Neural cell (in vitro differentiated cells): Measurements from ENCODE around the gene TENT5A. TPM values are rescaled to one million over a fixed set of nuclear protein-coding genes. Genes with fewer than 3 reads are reported as not detected.

Experiments
- H2AFZ ChIP-seq: fragments of 200-600, 300-800 bp; sonication (generic), shearing (Covaris generic); 2 replicates; pipeline ENCODE4 v1.6.0; 2014; ENCODE audit warnings: low read depth, mild to moderate bottlenecking, antibody characterized with exemption, low read length, moderate library complexity
- H3F3A ChIP-seq: fragments of 200-600 bp; shearing (Covaris generic); 2 replicates; pipeline ENCODE4 v1.6.1; 2016; ENCODE audit warnings: mild to moderate bottlenecking, moderate library complexity, mixed read lengths, antibody characterized with exemption, low read length; ENCODE audit not compliant: insufficient read depth, poor library complexity, severe bottlenecking
- H3K27ac ChIP-seq: fragments of 200-600, 300-800 bp; sonication (generic), shearing (Covaris generic); 2 replicates; pipeline ENCODE4 v1.5.1; 2014; ENCODE audit warnings: mild to moderate bottlenecking, low read length, moderate library complexity
- H3K27me3 ChIP-seq: fragments of 300-800, 200-600 bp; sonication (generic), shearing (Covaris generic); 2 replicates; pipeline ENCODE4 v1.6.0; 2014; ENCODE audit warnings: mild to moderate bottlenecking, low read depth, low read length, moderate library complexity; ENCODE audit not compliant: insufficient read depth
- H3K36me3 ChIP-seq: fragments of 300-800, 200-600 bp; sonication (generic), shearing (Covaris generic); 2 replicates; pipeline ENCODE4 v1.5.1; 2014; ENCODE audit warnings: mild to moderate bottlenecking, antibody characterized with exemption, low read length, moderate library complexity; ENCODE audit not compliant: insufficient read depth
- H3K4me2 ChIP-seq: fragments of 300-800, 200-600 bp; sonication (generic), shearing (Covaris generic); 2 replicates; pipeline ENCODE4 v1.6.0; 2014; ENCODE audit warnings: mild to moderate bottlenecking, low read length
- H3K4me3 ChIP-seq: fragments of 300-800, 200-600 bp; sonication (generic), shearing (Covaris generic); 2 replicates; pipeline ENCODE4 v1.5.1; 2014; ENCODE audit warnings: mild to moderate bottlenecking, low read length, moderate library complexity
- H3K79me2 ChIP-seq: fragments of 200-600 bp; shearing (Covaris generic); replicated peaks from 2 replicates; pipeline ENCODE4 v1.6.0; 2014; ENCODE audit warnings: mild to moderate bottlenecking, low read length, moderate library complexity; ENCODE audit not compliant: insufficient read depth
- H3K9ac ChIP-seq: fragments of 300-800, 200-600 bp; sonication (generic), shearing (Covaris generic); 2 replicates; pipeline ENCODE4 v1.6.1; 2016; ENCODE audit warnings: mild to moderate bottlenecking, low read length, mixed read lengths
- H3K9me2 ChIP-seq: fragments of 200-600 bp; shearing (Covaris generic); 2 replicates; pipeline ENCODE4 v1.6.1; 2016; ENCODE audit warnings: mild to moderate bottlenecking, low read length, mixed read lengths; ENCODE audit not compliant: insufficient read depth
- H3K9me3 ChIP-seq: fragments of 200-600, 300-800 bp; sonication (generic), shearing (Covaris generic); 2 replicates; pipeline ENCODE4 v1.6.1; 2016; ENCODE audit warnings: mild to moderate bottlenecking, mixed run types, low read length, moderate library complexity, mixed read lengths
- H4K20me1 ChIP-seq: fragments of 200-600 bp; shearing (Covaris generic); 2 replicates; pipeline ENCODE4 v1.6.1; 2016; ENCODE audit warnings: mild to moderate bottlenecking, mixed run types; ENCODE audit not compliant: insufficient read depth
- EP300 ChIP-seq: fragments of 450-650 bp; conservative IDR thresholded peaks from 2 replicates; pipeline ENCODE4 v1.6.1; 2014; ENCODE audit warnings: antibody characterized with exemption, mild to moderate bottlenecking, moderate library complexity; ENCODE audit not compliant: poor library complexity, severe bottlenecking
- EZH2 ChIP-seq: fragments of 200-600, 300-800 bp; shearing (Covaris generic), sonication (generic); IDR thresholded peaks from 2 replicates; pipeline ENCODE4 v1.6.1; 2014; ENCODE audit warnings: antibody characterized with exemption, low read length, borderline replicate concordance, mild to moderate bottlenecking; ENCODE audit not compliant: insufficient read depth, poor library complexity, severe bottlenecking
- MXI1 ChIP-seq: fragments of 450-650 bp; conservative IDR thresholded peaks from 2 replicates; pipeline ENCODE4 v1.6.1; 2014; ENCODE audit warnings: antibody characterized with exemption, mild to moderate bottlenecking; ENCODE audit not compliant: poor library complexity, severe bottlenecking
- POLR2AphosphoS5 ChIP-seq: IDR thresholded peaks from 2 replicates; pipeline ENCODE4 v1.6.1; 2012
- RAD21 ChIP-seq: fragments of 450-650 bp; conservative IDR thresholded peaks from 2 replicates; pipeline ENCODE4 v1.6.1; 2014; ENCODE audit warnings: antibody characterized with exemption, mild to moderate bottlenecking, moderate library complexity
- SMC3 ChIP-seq: fragments of 450-650 bp; conservative IDR thresholded peaks from 2 replicates; pipeline ENCODE4 v1.6.1; 2014; ENCODE audit warnings: antibody characterized with exemption, mild to moderate bottlenecking, moderate library complexity; ENCODE audit not compliant: poor library complexity
- TAF1 ChIP-seq: IDR thresholded peaks from 2 replicates; pipeline ENCODE4 v1.6.1; 2012; ENCODE audit warnings: low read depth
- polyA plus RNA-seq: library from polyadenylated mRNA; depleted of rRNA; stranded (reverse); fragments of >200 nt; gene quantifications from 2 replicates; pipeline ENCODE4 v1.2.3, GENCODE V29; 2014
- TF ChIP-seq, protein P1 (sequence below): fragments of 450-650 bp; IDR thresholded peaks from 2 replicates; pipeline ENCODE4 v1.5.1; 2014; ENCODE audit warnings: antibody characterized with exemption, mild to moderate bottlenecking, moderate library complexity; ENCODE audit not compliant: poor library complexity, severe bottlenecking
- TF ChIP-seq, protein P2 (sequence below): IDR thresholded peaks from 2 replicates; pipeline ENCODE4 v1.6.1; 2012; ENCODE audit warnings: borderline replicate concordance

The TENT5A gene
- polyA plus RNA-seq, 1 donor from 2014 or later = 0.47 TPM

DNA sequence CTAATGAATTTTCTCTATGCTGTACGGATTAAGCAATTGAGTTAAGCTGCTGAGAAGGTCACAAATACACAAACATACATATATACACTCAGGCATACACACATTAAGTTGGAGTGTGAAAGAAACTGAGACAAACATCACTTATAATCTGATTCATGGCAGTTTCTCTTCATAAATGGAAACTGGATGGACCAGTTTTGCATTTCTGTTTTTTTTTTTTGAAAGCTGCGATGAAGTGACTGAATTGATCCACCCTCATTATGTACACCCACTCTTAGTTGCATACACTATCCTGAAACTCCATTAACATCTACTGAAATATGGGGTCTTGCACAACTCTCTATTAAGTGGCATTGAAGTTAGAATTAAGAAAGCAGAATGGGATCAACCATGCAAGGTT lies 32.9 kb upstream of the TENT5A start:
- Histone ChIP-seq H3F3A (no peaks in the 10 kb centered on the region), H3K27ac (no peak overlapping the region), H3K9me2 (no peaks in the 10 kb centered on the region), H3K4me3 (no peak overlapping the region), H4K20me1 (no peaks in the 10 kb centered on the region), H3K9ac (no peak overlapping the region), H3K9me3 (no peaks in the 10 kb centered on the region), H3K4me2 (no peak overlapping the region), H3K79me2 (no peaks in the 10 kb centered on the region), H2AFZ (no peak overlapping the region), H3K27me3 (no peaks in the 10 kb centered on the region), H3K36me3 (no peaks in the 10 kb centered on the region)
- TF ChIP-seq, protein P1, sequence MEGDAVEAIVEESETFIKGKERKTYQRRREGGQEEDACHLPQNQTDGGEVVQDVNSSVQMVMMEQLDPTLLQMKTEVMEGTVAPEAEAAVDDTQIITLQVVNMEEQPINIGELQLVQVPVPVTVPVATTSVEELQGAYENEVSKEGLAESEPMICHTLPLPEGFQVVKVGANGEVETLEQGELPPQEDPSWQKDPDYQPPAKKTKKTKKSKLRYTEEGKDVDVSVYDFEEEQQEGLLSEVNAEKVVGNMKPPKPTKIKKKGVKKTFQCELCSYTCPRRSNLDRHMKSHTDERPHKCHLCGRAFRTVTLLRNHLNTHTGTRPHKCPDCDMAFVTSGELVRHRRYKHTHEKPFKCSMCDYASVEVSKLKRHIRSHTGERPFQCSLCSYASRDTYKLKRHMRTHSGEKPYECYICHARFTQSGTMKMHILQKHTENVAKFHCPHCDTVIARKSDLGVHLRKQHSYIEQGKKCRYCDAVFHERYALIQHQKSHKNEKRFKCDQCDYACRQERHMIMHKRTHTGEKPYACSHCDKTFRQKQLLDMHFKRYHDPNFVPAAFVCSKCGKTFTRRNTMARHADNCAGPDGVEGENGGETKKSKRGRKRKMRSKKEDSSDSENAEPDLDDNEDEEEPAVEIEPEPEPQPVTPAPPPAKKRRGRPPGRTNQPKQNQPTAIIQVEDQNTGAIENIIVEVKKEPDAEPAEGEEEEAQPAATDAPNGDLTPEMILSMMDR = no peak
- TF ChIP-seq MXI1 (no peak), EP300 (no peak), RAD21 (no peak), SMC3 (no peak)

DNA sequence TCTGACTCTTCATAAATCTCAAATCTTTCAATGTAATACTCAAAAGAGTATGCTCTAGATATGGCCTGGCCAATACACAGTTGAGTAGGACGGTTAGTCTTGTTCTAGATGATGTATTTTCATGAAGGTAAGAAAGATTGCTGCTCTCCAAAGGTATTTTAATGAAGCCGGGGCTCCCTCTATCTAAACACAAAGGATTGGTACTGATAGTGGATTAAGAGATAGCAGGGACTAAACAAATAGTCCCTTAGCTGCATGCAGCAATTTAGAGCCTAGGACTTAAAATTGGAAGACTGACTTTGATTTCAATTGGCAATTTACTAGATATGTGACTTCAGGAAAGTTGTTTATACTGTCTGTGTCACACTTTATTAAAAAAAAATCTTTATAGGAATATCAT lies 31.4 kb upstream of the TENT5A start:
- TF ChIP-seq EP300 = no peak
- TF ChIP-seq, protein P2, sequence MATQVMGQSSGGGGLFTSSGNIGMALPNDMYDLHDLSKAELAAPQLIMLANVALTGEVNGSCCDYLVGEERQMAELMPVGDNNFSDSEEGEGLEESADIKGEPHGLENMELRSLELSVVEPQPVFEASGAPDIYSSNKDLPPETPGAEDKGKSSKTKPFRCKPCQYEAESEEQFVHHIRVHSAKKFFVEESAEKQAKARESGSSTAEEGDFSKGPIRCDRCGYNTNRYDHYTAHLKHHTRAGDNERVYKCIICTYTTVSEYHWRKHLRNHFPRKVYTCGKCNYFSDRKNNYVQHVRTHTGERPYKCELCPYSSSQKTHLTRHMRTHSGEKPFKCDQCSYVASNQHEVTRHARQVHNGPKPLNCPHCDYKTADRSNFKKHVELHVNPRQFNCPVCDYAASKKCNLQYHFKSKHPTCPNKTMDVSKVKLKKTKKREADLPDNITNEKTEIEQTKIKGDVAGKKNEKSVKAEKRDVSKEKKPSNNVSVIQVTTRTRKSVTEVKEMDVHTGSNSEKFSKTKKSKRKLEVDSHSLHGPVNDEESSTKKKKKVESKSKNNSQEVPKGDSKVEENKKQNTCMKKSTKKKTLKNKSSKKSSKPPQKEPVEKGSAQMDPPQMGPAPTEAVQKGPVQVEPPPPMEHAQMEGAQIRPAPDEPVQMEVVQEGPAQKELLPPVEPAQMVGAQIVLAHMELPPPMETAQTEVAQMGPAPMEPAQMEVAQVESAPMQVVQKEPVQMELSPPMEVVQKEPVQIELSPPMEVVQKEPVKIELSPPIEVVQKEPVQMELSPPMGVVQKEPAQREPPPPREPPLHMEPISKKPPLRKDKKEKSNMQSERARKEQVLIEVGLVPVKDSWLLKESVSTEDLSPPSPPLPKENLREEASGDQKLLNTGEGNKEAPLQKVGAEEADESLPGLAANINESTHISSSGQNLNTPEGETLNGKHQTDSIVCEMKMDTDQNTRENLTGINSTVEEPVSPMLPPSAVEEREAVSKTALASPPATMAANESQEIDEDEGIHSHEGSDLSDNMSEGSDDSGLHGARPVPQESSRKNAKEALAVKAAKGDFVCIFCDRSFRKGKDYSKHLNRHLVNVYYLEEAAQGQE = no peak
- no peak overlapping the region for H2AFZ ChIP-seq

DNA sequence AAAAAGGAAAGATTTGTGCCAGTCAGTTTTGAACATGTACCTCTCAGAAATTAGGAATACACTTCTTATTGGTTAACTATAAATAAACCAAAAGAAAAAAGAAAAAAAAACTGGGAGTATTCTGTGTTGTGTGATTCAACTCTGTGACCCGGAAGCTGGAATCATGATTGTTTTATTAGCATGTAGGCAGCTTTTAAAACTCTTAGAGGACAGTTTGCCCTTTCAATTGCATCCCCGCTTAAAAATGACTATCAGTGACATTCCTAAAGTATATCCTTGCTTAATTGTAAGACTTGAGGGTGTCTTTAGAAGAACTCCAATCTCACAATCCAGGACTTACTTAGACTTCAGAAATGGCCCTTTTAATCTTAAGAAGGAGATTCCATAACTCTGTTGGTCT lies 29.1 kb upstream of the TENT5A start:
- Histone ChIP-seq H3K36me3 (no peaks in the 10 kb centered on the region), H2AFZ (no peak overlapping the region), H3K9me3 (no peaks in the 10 kb centered on the region), H3K4me2 (no peak overlapping the region), H4K20me1 (no peaks in the 10 kb centered on the region), H3K4me3 (no peak overlapping the region), H3F3A (no peaks in the 10 kb centered on the region), H3K9me2 (no peaks in the 10 kb centered on the region), H3K27me3 (no peaks in the 10 kb centered on the region), H3K79me2 (no peaks in the 10 kb centered on the region), H3K9ac (no peak overlapping the region), H3K27ac (no peak overlapping the region)
- TF ChIP-seq EZH2 (no peak), TAF1 (no peak), EP300 (no peak), MXI1 (no peak), SMC3 (no peak), POLR2AphosphoS5 (no peak), RAD21 (no peak)
- TF ChIP-seq, protein P2 = no peak
- TF ChIP-seq, protein P1 = no peak

More for the DNA sequence above, 31.4 kb upstream of the TENT5A start:
- no peak overlapping the region for H3K9ac ChIP-seq
- H3F3A ChIP-seq = no peaks in the 10 kb centered on the region
- H4K20me1 ChIP-seq = no peaks in the 10 kb centered on the region
- H3K36me3 ChIP-seq = no peaks in the 10 kb centered on the region
- no peak overlapping the region for H3K4me2 ChIP-seq
- H3K27me3 ChIP-seq = no peaks in the 10 kb centered on the region
- H3K9me2 ChIP-seq = no peaks in the 10 kb centered on the region
- H3K4me3 ChIP-seq = no peak overlapping the region
- H3K9me3 ChIP-seq = no peaks in the 10 kb centered on the region
- H3K27ac ChIP-seq = no peak overlapping the region
- no peaks in the 10 kb centered on the region for H3K79me2 ChIP-seq
